GM23338 (cell line): ENCODE results near the gene RNF112. TPM values are rescaled to one million over a fixed set of nuclear protein-coding genes. Genes with fewer than 3 reads are reported as not detected.

ENCODE experiments used
- ATAC-seq: fragments of 200-7000 bp; cut with Tn5 transposase; 3 replicates; pipeline ENCODE4 v1.9.1; 2020
- DNase-seq: peaks from one replicate; pipeline ENCODE4 v3.0.0-alpha.2; 2015; ENCODE audit warnings: low spot score
- H2AFZ ChIP-seq: fragments of 200-600 bp; sonication (generic); 2 replicates; pipeline ENCODE4 v1.8.0; 2016; ENCODE audit warnings: antibody characterized with exemption, mild to moderate bottlenecking, moderate library complexity
- H3F3A ChIP-seq: fragments of 200-600 bp; sonication (generic); replicated peaks from 2 replicates; pipeline ENCODE4 v1.8.0; 2017; ENCODE audit warnings: antibody characterized with exemption, mixed run types, low read depth
- H3K27ac ChIP-seq: fragments of 200-600 bp; sonication (generic); 2 replicates; pipeline ENCODE4 v1.6.1; 2016; ENCODE audit warnings: low read depth
- H3K27me3 ChIP-seq: fragments of 200-600 bp; sonication (generic); 2 replicates; pipeline ENCODE4 v1.8.0; 2016; ENCODE audit warnings: mild to moderate bottlenecking, mixed run types, moderate library complexity; ENCODE audit not compliant: insufficient read depth
- H3K36me3 ChIP-seq: fragments of 200-600 bp; sonication (generic); 2 replicates; pipeline ENCODE4 v1.8.0; 2016; ENCODE audit warnings: mild to moderate bottlenecking; ENCODE audit not compliant: insufficient read depth
- H3K4me1 ChIP-seq: fragments of 200-600 bp; sonication (generic); 2 replicates; pipeline ENCODE4 v1.8.0; 2016; ENCODE audit warnings: mild to moderate bottlenecking, moderate library complexity; ENCODE audit not compliant: insufficient read depth
- H3K4me2 ChIP-seq: fragments of 200-600 bp; sonication (generic); 2 replicates; pipeline ENCODE4 v1.7.1; 2017; ENCODE audit warnings: mixed run types
- H3K4me3 ChIP-seq: fragments of 200-600 bp; sonication (generic); 2 replicates; pipeline ENCODE4 v1.6.1; 2016; ENCODE audit warnings: mixed run types
- H3K79me2 ChIP-seq: fragments of 200-600 bp; sonication (generic); replicated peaks from 2 replicates; pipeline ENCODE4 v1.8.0; 2017; ENCODE audit warnings: mild to moderate bottlenecking; ENCODE audit not compliant: insufficient read depth
- H3K9me2 ChIP-seq: fragments of 200-600 bp; sonication (generic); 2 replicates; pipeline ENCODE4 v1.8.0; 2017; ENCODE audit not compliant: insufficient read depth
- H4K20me1 ChIP-seq: fragments of 200-600 bp; sonication (generic); replicated peaks from 2 replicates; pipeline ENCODE4 v1.8.0; 2017; ENCODE audit warnings: mild to moderate bottlenecking; ENCODE audit not compliant: insufficient read depth
- H3K27ac Mint-ChIP-seq: 2 replicates; pipeline ENCODE4 v1.8.0; 2020; ENCODE audit warnings: inconsistent platforms, mild to moderate bottlenecking, moderate library complexity, mixed read lengths
- H3K27me3 Mint-ChIP-seq: 3 replicates; pipeline ENCODE4 v1.8.0; 2022; ENCODE audit warnings: low read depth, mild to moderate bottlenecking, moderate library complexity, mixed read lengths, inconsistent platforms; ENCODE audit not compliant: insufficient read depth, poor library complexity
- H3K36me3 Mint-ChIP-seq: 3 replicates; pipeline ENCODE4 v1.8.0; 2021; ENCODE audit warnings: low read depth, mild to moderate bottlenecking, inconsistent platforms, moderate library complexity, mixed read lengths
- H3K4me1 Mint-ChIP-seq: 3 replicates; pipeline ENCODE4 v1.8.0; 2020; ENCODE audit warnings: mild to moderate bottlenecking, inconsistent platforms, mixed read lengths
- H3K4me3 Mint-ChIP-seq: 3 replicates; pipeline ENCODE4 v1.8.0; 2021; ENCODE audit warnings: moderate library complexity, mild to moderate bottlenecking, inconsistent platforms, mixed read lengths
- H3K9me3 Mint-ChIP-seq: 3 replicates; pipeline ENCODE4 v1.8.0; 2020; ENCODE audit warnings: moderate library complexity, mild to moderate bottlenecking, inconsistent platforms, mixed read lengths
- CREB1 ChIP-seq: fragments of 250-450 bp; sonication (Bioruptor Pico); IDR thresholded peaks from 2 replicates; pipeline ENCODE4 v1.5.0; 2020; ENCODE audit warnings: low read depth, mild to moderate bottlenecking, moderate library complexity
- EZH2 ChIP-seq: fragments of 200-600 bp; sonication (generic); IDR thresholded peaks from one replicate; pipeline ENCODE4 v1.8.0; 2017; ENCODE audit warnings: antibody characterized with exemption, mild to moderate bottlenecking, low read depth; ENCODE audit not compliant: unreplicated experiment
- EZH2phosphoT487 ChIP-seq: fragments of 200-600 bp; sonication (generic); IDR thresholded peaks from one replicate; pipeline ENCODE4 v1.8.1; 2018; ENCODE audit warnings: antibody characterized with exemption; ENCODE audit not compliant: unreplicated experiment
- POLR2AphosphoS5 ChIP-seq: IDR thresholded peaks from 2 replicates; pipeline ENCODE4 v1.6.1; 2016; ENCODE audit warnings: antibody characterized with exemption, low read depth
- STAT1 ChIP-seq: IDR thresholded peaks from one replicate; pipeline ENCODE4 v1.6.1; 2016; ENCODE audit warnings: antibody characterized with exemption; ENCODE audit not compliant: unreplicated experiment
- ZNF114 ChIP-seq: fragments of 250-450 bp; sonication (Bioruptor Pico); IDR thresholded peaks from 2 replicates; pipeline ENCODE4 v1.5.0; 2020; ENCODE audit warnings: mild to moderate bottlenecking, moderate library complexity
- polyA plus RNA-seq: library from polyadenylated mRNA; unstranded; fragments of >200 nt; fragmentation: Nextera tagmentation; extraction: Ambion mirVana; gene quantifications from 2 replicates; pipeline ENCODE4 v1.2.1, GENCODE V29; 2016
- total RNA-seq: library from RNA; depleted of rRNA; stranded (reverse); fragments of >200 nt; shearing (Covaris generic); gene quantifications from 2 replicates; pipeline ENCODE4 v1.2.3, GENCODE V29; 2014
- TF ChIP-seq, protein P1 (sequence below), 2 experiments: fragments of 200-600 bp in 1 of 2; sonication (generic) in 1 of 2; conservative IDR thresholded peaks; 2 replicates each; pipeline versions ENCODE4 v1.5.1 to v1.6.1; 2016 to 2017; ENCODE audit warnings: antibody characterized with exemption in 2 of 2, low read depth in 2 of 2, mild to moderate bottlenecking in 2 of 2, moderate library complexity in 1 of 2

RNF112 gene
- total and polyA plus RNA-seq, 2 experiments from 2014 or later: 0.42 to 4.1 TPM

DNA sequence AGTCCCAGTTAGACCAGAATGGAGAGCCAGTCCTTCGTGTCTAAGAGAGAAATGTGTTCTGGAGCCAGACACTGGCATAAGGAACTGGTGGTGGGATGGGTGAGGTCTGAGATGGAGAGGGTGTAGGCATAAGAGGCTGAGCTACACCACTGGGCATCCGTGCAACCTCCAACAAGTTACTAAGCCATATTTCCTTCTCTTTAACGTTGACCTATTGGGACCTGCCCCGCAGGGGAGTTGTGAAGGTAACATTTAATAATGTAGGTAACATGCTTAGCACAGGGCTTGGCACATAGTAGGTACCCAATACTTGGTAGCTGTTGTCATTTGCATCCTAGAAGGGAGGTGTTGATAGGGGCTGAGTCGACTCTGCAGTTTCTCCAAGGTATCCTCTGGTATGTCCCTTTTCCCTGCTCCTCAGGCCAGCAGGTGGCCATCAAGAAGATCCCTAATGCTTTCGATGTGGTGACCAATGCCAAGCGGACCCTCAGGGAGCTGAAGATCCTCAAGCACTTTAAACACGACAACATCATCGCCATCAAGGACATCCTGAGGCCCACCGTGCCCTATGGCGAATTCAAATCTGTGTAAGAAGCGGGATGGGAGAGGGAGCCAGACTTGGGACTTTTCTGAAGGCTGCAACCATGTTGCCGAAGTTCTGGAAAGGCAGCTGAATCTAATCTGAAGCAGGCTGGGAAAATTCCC lies 31.5 kb upstream of the RNF112 start:
- H4K20me1 ChIP-seq: peaks cover 13% of the 10 kb centered on the region
- H3K27me3 ChIP-seq: no peaks in the 10 kb centered on the region
- H3K36me3 Mint-ChIP-seq: peaks cover 52% of the 10 kb centered on the region
- H3K4me1 Mint-ChIP-seq: peaks cover 18% of the 10 kb centered on the region
- H3K27me3 Mint-ChIP-seq: peaks cover 13% of the 10 kb centered on the region
- H3K79me2 ChIP-seq: peaks cover 32% of the 10 kb centered on the region
- H3K27ac ChIP-seq: peak overlapping the region; percentile 79; the same call in 1 of the 2 replicates
- H2AFZ ChIP-seq: no peak overlapping the region
- no peak for DNase-seq
- H3F3A ChIP-seq: peaks cover 11% of the 10 kb centered on the region; the same call in 1 of the 2 replicates
- no peaks in the 10 kb centered on the region for H3K9me2 ChIP-seq
- TF ChIP-seq EZH2phosphoT487: no peak
- peak overlapping the region; percentile 97 for H3K4me3 Mint-ChIP-seq
- peaks cover 10% of the 10 kb centered on the region for H3K36me3 ChIP-seq
- H3K27ac Mint-ChIP-seq: no peak overlapping the region
- no peaks in the 10 kb centered on the region; the same call in 2 of the 3 replicates for H3K9me3 Mint-ChIP-seq
- H3K4me3 ChIP-seq: peak overlapping the region; percentile 75
- H3K4me2 ChIP-seq: peak overlapping the region; percentile 94
- H3K4me1 ChIP-seq: peaks cover 4% of the 10 kb centered on the region
- no peak for ATAC-seq

DNA sequence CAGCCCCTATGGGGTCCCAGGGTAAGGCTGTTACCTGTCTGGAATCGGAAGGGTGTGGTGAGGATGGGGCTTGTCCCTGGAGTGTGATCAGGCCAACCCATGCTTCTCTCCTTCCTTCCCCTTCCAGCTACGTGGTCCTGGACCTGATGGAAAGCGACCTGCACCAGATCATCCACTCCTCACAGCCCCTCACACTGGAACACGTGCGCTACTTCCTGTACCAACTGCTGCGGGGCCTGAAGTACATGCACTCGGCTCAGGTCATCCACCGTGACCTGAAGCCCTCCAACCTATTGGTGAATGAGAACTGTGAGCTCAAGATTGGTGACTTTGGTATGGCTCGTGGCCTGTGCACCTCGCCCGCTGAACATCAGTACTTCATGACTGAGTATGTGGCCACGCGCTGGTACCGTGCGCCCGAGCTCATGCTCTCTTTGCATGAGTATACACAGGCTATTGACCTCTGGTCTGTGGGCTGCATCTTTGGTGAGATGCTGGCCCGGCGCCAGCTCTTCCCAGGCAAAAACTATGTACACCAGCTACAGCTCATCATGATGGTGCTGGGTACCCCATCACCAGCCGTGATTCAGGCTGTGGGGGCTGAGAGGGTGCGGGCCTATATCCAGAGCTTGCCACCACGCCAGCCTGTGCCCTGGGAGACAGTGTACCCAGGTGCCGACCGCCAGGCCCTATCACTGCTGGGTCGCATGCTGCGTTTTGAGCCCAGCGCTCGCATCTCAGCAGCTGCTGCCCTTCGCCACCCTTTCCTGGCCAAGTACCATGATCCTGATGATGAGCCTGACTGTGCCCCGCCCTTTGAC lies 30.3 kb upstream of the RNF112 start:
- Mint-ChIP-seq H3K36me3 (peaks cover 64% of the 10 kb centered on the region), H3K27me3 (peaks cover 12% of the 10 kb centered on the region), H3K9me3 (no peaks in the 10 kb centered on the region; the same call in 2 of the 3 replicates), H3K27ac (0 out of 2 replicates have a peak overlapping the region, but pooled peaks have one; percentile 31), H3K4me3 (peak overlapping the region; percentile 11; the same call in 1 of the 3 replicates), H3K4me1 (peaks cover 24% of the 10 kb centered on the region)
- TF ChIP-seq POLR2AphosphoS5 (peak; percentile 20; the same call in 1 of the 2 replicates), EZH2phosphoT487 (no peak), CREB1 (CRISPR knock-in tag) (no peak)
- TF ChIP-seq, protein P1, sequence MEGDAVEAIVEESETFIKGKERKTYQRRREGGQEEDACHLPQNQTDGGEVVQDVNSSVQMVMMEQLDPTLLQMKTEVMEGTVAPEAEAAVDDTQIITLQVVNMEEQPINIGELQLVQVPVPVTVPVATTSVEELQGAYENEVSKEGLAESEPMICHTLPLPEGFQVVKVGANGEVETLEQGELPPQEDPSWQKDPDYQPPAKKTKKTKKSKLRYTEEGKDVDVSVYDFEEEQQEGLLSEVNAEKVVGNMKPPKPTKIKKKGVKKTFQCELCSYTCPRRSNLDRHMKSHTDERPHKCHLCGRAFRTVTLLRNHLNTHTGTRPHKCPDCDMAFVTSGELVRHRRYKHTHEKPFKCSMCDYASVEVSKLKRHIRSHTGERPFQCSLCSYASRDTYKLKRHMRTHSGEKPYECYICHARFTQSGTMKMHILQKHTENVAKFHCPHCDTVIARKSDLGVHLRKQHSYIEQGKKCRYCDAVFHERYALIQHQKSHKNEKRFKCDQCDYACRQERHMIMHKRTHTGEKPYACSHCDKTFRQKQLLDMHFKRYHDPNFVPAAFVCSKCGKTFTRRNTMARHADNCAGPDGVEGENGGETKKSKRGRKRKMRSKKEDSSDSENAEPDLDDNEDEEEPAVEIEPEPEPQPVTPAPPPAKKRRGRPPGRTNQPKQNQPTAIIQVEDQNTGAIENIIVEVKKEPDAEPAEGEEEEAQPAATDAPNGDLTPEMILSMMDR (conservative IDR thresholded peaks at IDR 0.05; ENCODE audit: low read depth in 2 of 2): no peak
- Histone ChIP-seq H3K4me3 (no peak overlapping the region), H3F3A (peaks cover 11% of the 10 kb centered on the region; the same call in 1 of the 2 replicates), H3K4me1 (peaks cover 4% of the 10 kb centered on the region), H3K4me2 (no peak overlapping the region), H3K27ac (no peak overlapping the region), H3K27me3 (no peaks in the 10 kb centered on the region), H4K20me1 (peaks cover 13% of the 10 kb centered on the region), H3K79me2 (peaks cover 32% of the 10 kb centered on the region), H2AFZ (no peak overlapping the region), H3K9me2 (no peaks in the 10 kb centered on the region), H3K36me3 (peaks cover 10% of the 10 kb centered on the region)
- ATAC-seq (no peak), DNase-seq (no peak)

DNA sequence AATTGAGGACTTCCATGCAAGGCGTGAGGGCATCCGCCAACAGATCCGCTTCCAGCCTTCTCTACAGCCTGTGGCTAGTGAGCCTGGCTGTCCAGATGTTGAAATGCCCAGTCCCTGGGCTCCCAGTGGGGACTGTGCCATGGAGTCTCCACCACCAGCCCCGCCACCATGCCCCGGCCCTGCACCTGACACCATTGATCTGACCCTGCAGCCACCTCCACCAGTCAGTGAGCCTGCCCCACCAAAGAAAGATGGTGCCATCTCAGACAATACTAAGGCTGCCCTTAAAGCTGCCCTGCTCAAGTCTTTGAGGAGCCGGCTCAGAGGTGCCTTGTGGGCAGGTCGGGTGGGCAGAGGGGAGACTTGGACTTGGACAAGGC lies 29.7 kb upstream of the RNF112 start:
- no peak overlapping the region for H2AFZ ChIP-seq
- Mint-ChIP-seq H3K9me3 (no peaks in the 10 kb centered on the region; the same call in 2 of the 3 replicates), H3K27me3 (peaks cover 12% of the 10 kb centered on the region), H3K27ac (0 out of 2 replicates have a peak overlapping the region, but pooled peaks have one; percentile 31), H3K36me3 (peaks cover 67% of the 10 kb centered on the region), H3K4me3 (no peak overlapping the region), H3K4me1 (peaks cover 28% of the 10 kb centered on the region)
- H3K36me3 ChIP-seq: peaks cover 10% of the 10 kb centered on the region
- peaks cover 13% of the 10 kb centered on the region for H4K20me1 ChIP-seq
- no peaks in the 10 kb centered on the region for H3K9me2 ChIP-seq
- no peak overlapping the region for H3K27ac ChIP-seq
- no peak for DNase-seq
- H3F3A ChIP-seq: peaks cover 16% of the 10 kb centered on the region
- H3K4me3 ChIP-seq: no peak overlapping the region
- no peaks in the 10 kb centered on the region for H3K27me3 ChIP-seq
- peaks cover 31% of the 10 kb centered on the region for H3K79me2 ChIP-seq
- no peak for ATAC-seq
- peaks cover 6% of the 10 kb centered on the region for H3K4me1 ChIP-seq
- no peak overlapping the region for H3K4me2 ChIP-seq
- no peak for TF ChIP-seq STAT1
- no peak for TF ChIP-seq ZNF114 (CRISPR knock-in tag)
- no peak for TF ChIP-seq EZH2
- no peak for TF ChIP-seq POLR2AphosphoS5
- TF ChIP-seq, protein P1 (conservative IDR thresholded peaks at IDR 0.05; ENCODE audit: low read depth in 2 of 2): no peak
